SK-N-SH treated with all-trans-retinoic acid at 6 μM for 48 hours (cell line): Measurements from ENCODE around the gene STX5.

ENCODE experiments used
- CSRNP3 ChIP-seq: fragments of 250-450 bp; sonication (Bioruptor Pico); IDR thresholded peaks from 2 replicates; pipeline ENCODE4 v1.5.1; 2021; ENCODE audit warnings: mild to moderate bottlenecking, moderate library complexity
- SNAI2 ChIP-seq: fragments of 250-450 bp; sonication (Bioruptor Pico); IDR thresholded peaks from 2 replicates; pipeline ENCODE4 v1.5.0; 2020; ENCODE audit warnings: mild to moderate bottlenecking, moderate library complexity

GRCh38 chr11:62806611-62807121 is 25.2 kb downstream of the STX5 start:
- TF ChIP-seq CSRNP3 (CRISPR knock-in tag) (no peak), SNAI2 (no peak)
